HG03175 (cell line): Measurements from ENCODE around the gene HCK.
A peak's percentile ranks its signal among the peaks of the same experiment; 100 is the strongest.

Experiments used
- ATAC-seq: cut with Tn5 transposase; IDR thresholded peaks from one replicate; pipeline ENCODE4 v1.9.1; 2021; ENCODE audit warnings: mild to moderate bottlenecking, moderate library complexity; ENCODE audit not compliant: unreplicated experiment

HCK gene

GRCh38 chr20:32125506-32125905 lies 73.5 kb downstream of the HCK start:
- no peak for ATAC-seq

- no peak for ATAC-seq
Observed at GRCh38 chr20:32126919-32127318, 74.9 kb downstream of the HCK start.

GRCh38 chr20:32127347-32127746 lies 75.3 kb downstream of the HCK start:
- no peak for ATAC-seq

- no peak for ATAC-seq
Observed at GRCh38 chr20:32128167-32128566, 76.1 kb downstream of the HCK start.

- no peak for ATAC-seq
Observed at GRCh38 chr20:32129863-32130262, 77.8 kb downstream of the HCK start.

GRCh38 chr20:32130352-32130751 lies 78.3 kb downstream of the HCK start:
- ATAC-seq: no peak

- ATAC-seq: no peak
Observed at GRCh38 chr20:32130965-32131364, 78.9 kb downstream of the HCK start.

- peak; percentile 64 for ATAC-seq
Observed at GRCh38 chr20:32132911-32133549, 81.0 kb downstream of the HCK start.

GRCh38 chr20:32134026-32134425 lies 82.0 kb downstream of the HCK start:
- ATAC-seq: no peak

GRCh38 chr20:32135983-32136515 lies 84.0 kb downstream of the HCK start:
- ATAC-seq: no peak

GRCh38 chr20:32138921-32139320 lies 86.9 kb downstream of the HCK start:
- ATAC-seq: no peak

GRCh38 chr20:32139947-32140346 lies 87.9 kb downstream of the HCK start:
- ATAC-seq: no peak

GRCh38 chr20:32140603-32141002 lies 88.6 kb downstream of the HCK start:
- ATAC-seq: no peak

- ATAC-seq: no peak
Observed at GRCh38 chr20:32141465-32141980, 89.5 kb downstream of the HCK start.

- no peak for ATAC-seq
Observed at GRCh38 chr20:32142088-32142487, 90.0 kb downstream of the HCK start.

GRCh38 chr20:32142991-32143390 lies 90.9 kb downstream of the HCK start:
- ATAC-seq: no peak

GRCh38 chr20:32144898-32145662 lies 93.0 kb downstream of the HCK start:
- ATAC-seq: no peak

GRCh38 chr20:32149566-32150170 lies 97.6 kb downstream of the HCK start:
- ATAC-seq: no peak

- ATAC-seq: no peak
Observed at GRCh38 chr20:32150291-32150848, 98.3 kb downstream of the HCK start.
